ENCODE results near the gene P2RX2. TPM values are rescaled to one million over a fixed set of nuclear protein-coding genes. Genes with fewer than 3 reads are reported as not detected.
A peak's percentile ranks its signal among the peaks of the same experiment; 100 is the strongest.

Gene P2RX2
- total and polyA plus RNA-seq, 8 donors: 0.08 to 12.0 (median 0.37) TPM; not detected in 3

- Histone ChIP-seq H3K9me3 (no peaks in the 10 kb centered on the region), H3K4me3 (no peak overlapping the region), H3K27ac (no peak overlapping the region), H3K36me3 (peaks cover 0 to 32% (median 0%) of the 10 kb centered on the region in 3 donors), H3K4me1 (no peaks in the 10 kb centered on the region), H3K27me3 (no peaks in the 10 kb centered on the region)
- no peak for TF ChIP-seq CTCF (IDR thresholded peaks at IDR 0.05)
- FAIRE-seq (no peak), ATAC-seq (no peak), DNase-seq (no peak)
- WGBS, 2 donors: 92 to 96% methylated on average over 10 of the region's 10 CpGs
- intact Hi-C loops (cut with DNase I): no loop called here
Observed at GRCh38 chr12:132633901-132634300, 15.3 kb downstream of the P2RX2 start.

GRCh38 chr12:132634411-132634990 lies 15.9 kb downstream of the P2RX2 start:
- FAIRE-seq (no peak), ATAC-seq (no peak), DNase-seq (no peak)
- no peaks in the 10 kb centered on the region for H3K27me3 ChIP-seq
- no peak overlapping the region for H3K4me3 ChIP-seq
- TF ChIP-seq CTCF (IDR thresholded peaks at IDR 0.05): no peak
- H3K9me3 ChIP-seq: no peaks in the 10 kb centered on the region
- intact Hi-C loops (cut with DNase I): no loop called here
- WGBS, 2 donors: 97% methylated on average over 21 of the region's 21 CpGs
- peaks cover 0 to 32% (median 0%) of the 10 kb centered on the region in 3 donors for H3K36me3 ChIP-seq
- H3K4me1 ChIP-seq: no peaks in the 10 kb centered on the region
- H3K27ac ChIP-seq: no peak overlapping the region

- WGBS, 2 donors: 93 to 97% methylated on average over 29 of the region's 29 CpGs
- no peak for FAIRE-seq
- intact Hi-C loops (cut with DNase I): no loop called here
- Histone ChIP-seq H3K9me3 (no peaks in the 10 kb centered on the region), H3K4me3 (no peak overlapping the region), H3K27me3 (no peaks in the 10 kb centered on the region), H3K27ac (no peak overlapping the region), H3K4me1 (no peaks in the 10 kb centered on the region), H3K36me3 (peaks cover 0 to 32% (median 0%) of the 10 kb centered on the region in 3 donors)
- peak in 1 of 6 donors; percentile 49 for DNase-seq
- no peak for TF ChIP-seq CTCF (IDR thresholded peaks at IDR 0.05)
- ATAC-seq: no peak
Observed at GRCh38 chr12:132635076-132635955, 16.7 kb downstream of the P2RX2 start.

- 93% methylated on average over 18 of the region's 18 CpGs for WGBS, 2 donors
- Histone ChIP-seq H3K27ac (no peak overlapping the region), H3K9me3 (no peaks in the 10 kb centered on the region), H3K36me3 (peaks cover 0 to 15% (median 0%) of the 10 kb centered on the region in 3 donors), H3K4me3 (no peak overlapping the region), H3K27me3 (no peaks in the 10 kb centered on the region), H3K4me1 (no peaks in the 10 kb centered on the region)
- ATAC-seq (no peak), FAIRE-seq (no peak), DNase-seq (peak in 1 of 6 donors; percentile 34)
- no peak for TF ChIP-seq CTCF (IDR thresholded peaks at IDR 0.05)
- intact Hi-C loops (cut with DNase I): no loop called here
Observed at GRCh38 chr12:132637811-132638210, 19.2 kb downstream of the P2RX2 start.
